ENCODE measurements around the gene CPS1.

DNA sequence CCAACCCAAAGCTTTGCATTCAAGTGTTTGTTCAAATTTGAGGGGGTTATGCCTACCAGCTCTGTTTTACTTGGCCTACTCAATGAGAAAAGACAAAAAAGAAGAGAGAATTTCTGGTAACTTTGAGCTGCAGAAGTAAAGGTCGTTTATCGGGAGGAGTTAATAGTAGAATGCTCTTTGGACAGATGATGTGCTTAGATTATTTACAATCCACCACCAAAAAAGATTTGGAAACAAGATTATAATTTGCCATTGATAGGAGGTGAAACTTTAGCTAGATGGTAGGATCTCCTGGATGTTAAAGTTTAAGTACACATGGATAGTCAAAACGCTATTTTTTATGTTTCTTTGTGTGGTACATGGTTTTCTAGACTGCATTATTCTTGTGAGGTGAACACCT is 24.9 kb upstream of the CPS1 start:
- no peak for TF ChIP-seq POLR2A (IDR thresholded peaks at IDR 0.05; ENCODE audit: low read depth, low read length)
- TF ChIP-seq, protein P1, sequence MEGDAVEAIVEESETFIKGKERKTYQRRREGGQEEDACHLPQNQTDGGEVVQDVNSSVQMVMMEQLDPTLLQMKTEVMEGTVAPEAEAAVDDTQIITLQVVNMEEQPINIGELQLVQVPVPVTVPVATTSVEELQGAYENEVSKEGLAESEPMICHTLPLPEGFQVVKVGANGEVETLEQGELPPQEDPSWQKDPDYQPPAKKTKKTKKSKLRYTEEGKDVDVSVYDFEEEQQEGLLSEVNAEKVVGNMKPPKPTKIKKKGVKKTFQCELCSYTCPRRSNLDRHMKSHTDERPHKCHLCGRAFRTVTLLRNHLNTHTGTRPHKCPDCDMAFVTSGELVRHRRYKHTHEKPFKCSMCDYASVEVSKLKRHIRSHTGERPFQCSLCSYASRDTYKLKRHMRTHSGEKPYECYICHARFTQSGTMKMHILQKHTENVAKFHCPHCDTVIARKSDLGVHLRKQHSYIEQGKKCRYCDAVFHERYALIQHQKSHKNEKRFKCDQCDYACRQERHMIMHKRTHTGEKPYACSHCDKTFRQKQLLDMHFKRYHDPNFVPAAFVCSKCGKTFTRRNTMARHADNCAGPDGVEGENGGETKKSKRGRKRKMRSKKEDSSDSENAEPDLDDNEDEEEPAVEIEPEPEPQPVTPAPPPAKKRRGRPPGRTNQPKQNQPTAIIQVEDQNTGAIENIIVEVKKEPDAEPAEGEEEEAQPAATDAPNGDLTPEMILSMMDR (conservative IDR thresholded peaks at IDR 0.05; ENCODE audit: low read depth, low read length): no peak
- no peak for TF ChIP-seq RAD21 (IDR thresholded peaks at IDR 0.05; ENCODE audit: low read length)
- TF ChIP-seq MXI1 (IDR thresholded peaks at IDR 0.05; ENCODE audit: borderline replicate concordance, low read depth, low read length): no peak
- TF ChIP-seq MAFK (IDR thresholded peaks at IDR 0.05; ENCODE audit: low read depth, low read length): no peak
- TF ChIP-seq, protein P2, sequence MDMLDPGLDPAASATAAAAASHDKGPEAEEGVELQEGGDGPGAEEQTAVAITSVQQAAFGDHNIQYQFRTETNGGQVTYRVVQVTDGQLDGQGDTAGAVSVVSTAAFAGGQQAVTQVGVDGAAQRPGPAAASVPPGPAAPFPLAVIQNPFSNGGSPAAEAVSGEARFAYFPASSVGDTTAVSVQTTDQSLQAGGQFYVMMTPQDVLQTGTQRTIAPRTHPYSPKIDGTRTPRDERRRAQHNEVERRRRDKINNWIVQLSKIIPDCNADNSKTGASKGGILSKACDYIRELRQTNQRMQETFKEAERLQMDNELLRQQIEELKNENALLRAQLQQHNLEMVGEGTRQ (IDR thresholded peaks at IDR 0.05; ENCODE audit: low read depth, low read length): no peak
- TF ChIP-seq CEBPB (IDR thresholded peaks at IDR 0.05; ENCODE audit: low read depth, low read length): no peak
- TF ChIP-seq RCOR1 (IDR thresholded peaks at IDR 0.05; ENCODE audit: insufficient replicate concordance, low read length): no peak
- no peak for TF ChIP-seq SMC3 (IDR thresholded peaks at IDR 0.05; ENCODE audit: low read depth, low read length)
- no peak for TF ChIP-seq MAZ (IDR thresholded peaks at IDR 0.05; ENCODE audit: borderline replicate concordance, low read depth, low read length)
- TF ChIP-seq RFX5 (IDR thresholded peaks at IDR 0.05; ENCODE audit: low read depth, low read length): no peak
- no peak for TF ChIP-seq BHLHE40 (IDR thresholded peaks at IDR 0.05; ENCODE audit: low read depth, low read length)
- TF ChIP-seq FOS (IDR thresholded peaks at IDR 0.05; ENCODE audit: low read depth, low read length): no peak
- TF ChIP-seq NFE2L2 (IDR thresholded peaks at IDR 0.05; ENCODE audit: low read depth, low read length): no peak

Data from IMR-90 (cell line).